ENCODE measurements around the gene RFX7. TPM values are rescaled to one million over a fixed set of nuclear protein-coding genes. Genes with fewer than 3 reads are reported as not detected.
A peak's percentile ranks its signal among the peaks of the same experiment; 100 is the strongest.

Gene RFX7
- polyA plus RNA-seq, 2 of the 4 experiments (the other 2 are of a cell fraction): 11.7 to 14.9 TPM

DNA sequence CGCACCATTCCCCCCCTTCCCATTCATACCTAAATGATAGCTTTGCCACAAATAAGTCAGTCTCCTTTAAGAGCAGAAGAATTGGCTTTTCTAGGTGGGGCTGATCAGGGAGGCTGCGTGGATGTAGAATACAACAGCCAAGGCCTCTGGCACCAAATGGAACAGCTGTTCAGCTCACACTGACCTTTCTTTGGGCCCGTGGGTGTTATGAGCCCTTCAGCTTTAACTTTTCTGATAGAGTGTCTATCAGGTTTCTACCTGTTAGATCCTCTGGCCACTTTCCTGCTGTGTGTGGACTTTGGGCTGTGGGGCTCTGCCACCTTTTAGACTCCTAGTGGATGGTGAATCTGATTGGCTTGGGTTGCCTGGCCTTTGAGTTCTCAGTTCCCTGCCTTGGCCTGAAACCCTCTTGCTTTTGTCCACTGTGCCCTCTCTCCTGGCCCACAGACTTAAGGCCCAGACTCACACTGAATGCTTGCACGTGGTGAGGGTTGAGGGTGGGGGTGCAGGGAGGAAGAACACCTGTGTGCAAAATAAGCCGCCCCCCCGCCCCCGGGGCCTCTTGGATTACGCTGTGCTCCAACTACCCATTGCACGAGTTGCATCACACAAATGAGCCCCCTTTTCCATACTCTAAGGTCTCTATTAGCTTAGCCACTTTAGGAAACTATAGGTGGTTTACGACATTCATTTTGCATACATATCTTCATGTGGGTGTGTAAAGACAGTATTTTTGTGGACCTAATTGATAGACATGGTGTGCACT lies 1.3 kb upstream of the RFX7 start:
- DNase-seq (ENCODE audit: low read depth in 1 of 2, low spot score in 1 of 2) (peak in 1 of 2 experiments; percentile 43), ATAC-seq (peak; percentile 14 to 24), FAIRE-seq (no peak)
- Histone ChIP-seq H3K9me3 (no peaks in the 10 kb centered on the region), H3K27ac (peak overlapping the region; percentile 98 to 99), H3K4me2 (peak overlapping the region; percentile 78), H3K4me3 (peak overlapping the region; percentile 89), H3K4me1 (peaks cover 31% of the 10 kb centered on the region)
- ChIA-PET POLR2A (interaction anchor here (0.7 to 1.1 kb wide), 6 partner anchors 11 to 594 kb away, joined by 3 to 5 read pairs (median 4); partner anchors contain the start of gene MNS1), CTCF (interaction anchor here (0.6 to 2.5 kb wide), 44 partner anchors 8 to 439 kb away, joined by 3 to 45 read pairs (median 4); partner anchors contain the start of gene MNS1)
- WGBS (ENCODE audit: missing lambda C conversion rate): 62% methylated on average over 10 of the region's 10 CpGs
- TF ChIP-seq POLR2A (IDR thresholded peaks at IDR 0.05; ENCODE audit: low read length) (no peak), TFCP2L1 (CRISPR knock-in tag; IDR thresholded peaks at IDR 0.05) (no peak), GATA3 (IDR thresholded peaks at IDR 0.05; ENCODE audit: borderline replicate concordance) (no peak), MAX (IDR thresholded peaks at IDR 0.05) (no peak), FOSL2 (IDR thresholded peaks at IDR 0.05) (no peak), FOSL2 (CRISPR knock-in tag; IDR thresholded peaks at IDR 0.05) (no peak), FOXS1 (CRISPR knock-in tag; IDR thresholded peaks at IDR 0.05) (no peak), CHD2 (IDR thresholded peaks at IDR 0.05; ENCODE audit: low read length, partially characterized antibody) (no peak), CEBPB (IDR thresholded peaks at IDR 0.05) (no peak), JUN (IDR thresholded peaks at IDR 0.05) (no peak), CHD4 (IDR thresholded peaks at IDR 0.05; ENCODE audit: borderline replicate concordance) (no peak), MAZ (IDR thresholded peaks at IDR 0.05; ENCODE audit: borderline replicate concordance, low read depth, low read length) (no peak)
- TF ChIP-seq, protein P1, sequence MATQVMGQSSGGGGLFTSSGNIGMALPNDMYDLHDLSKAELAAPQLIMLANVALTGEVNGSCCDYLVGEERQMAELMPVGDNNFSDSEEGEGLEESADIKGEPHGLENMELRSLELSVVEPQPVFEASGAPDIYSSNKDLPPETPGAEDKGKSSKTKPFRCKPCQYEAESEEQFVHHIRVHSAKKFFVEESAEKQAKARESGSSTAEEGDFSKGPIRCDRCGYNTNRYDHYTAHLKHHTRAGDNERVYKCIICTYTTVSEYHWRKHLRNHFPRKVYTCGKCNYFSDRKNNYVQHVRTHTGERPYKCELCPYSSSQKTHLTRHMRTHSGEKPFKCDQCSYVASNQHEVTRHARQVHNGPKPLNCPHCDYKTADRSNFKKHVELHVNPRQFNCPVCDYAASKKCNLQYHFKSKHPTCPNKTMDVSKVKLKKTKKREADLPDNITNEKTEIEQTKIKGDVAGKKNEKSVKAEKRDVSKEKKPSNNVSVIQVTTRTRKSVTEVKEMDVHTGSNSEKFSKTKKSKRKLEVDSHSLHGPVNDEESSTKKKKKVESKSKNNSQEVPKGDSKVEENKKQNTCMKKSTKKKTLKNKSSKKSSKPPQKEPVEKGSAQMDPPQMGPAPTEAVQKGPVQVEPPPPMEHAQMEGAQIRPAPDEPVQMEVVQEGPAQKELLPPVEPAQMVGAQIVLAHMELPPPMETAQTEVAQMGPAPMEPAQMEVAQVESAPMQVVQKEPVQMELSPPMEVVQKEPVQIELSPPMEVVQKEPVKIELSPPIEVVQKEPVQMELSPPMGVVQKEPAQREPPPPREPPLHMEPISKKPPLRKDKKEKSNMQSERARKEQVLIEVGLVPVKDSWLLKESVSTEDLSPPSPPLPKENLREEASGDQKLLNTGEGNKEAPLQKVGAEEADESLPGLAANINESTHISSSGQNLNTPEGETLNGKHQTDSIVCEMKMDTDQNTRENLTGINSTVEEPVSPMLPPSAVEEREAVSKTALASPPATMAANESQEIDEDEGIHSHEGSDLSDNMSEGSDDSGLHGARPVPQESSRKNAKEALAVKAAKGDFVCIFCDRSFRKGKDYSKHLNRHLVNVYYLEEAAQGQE (IDR thresholded peaks at IDR 0.05): no peak
- TF ChIP-seq, protein P2, sequence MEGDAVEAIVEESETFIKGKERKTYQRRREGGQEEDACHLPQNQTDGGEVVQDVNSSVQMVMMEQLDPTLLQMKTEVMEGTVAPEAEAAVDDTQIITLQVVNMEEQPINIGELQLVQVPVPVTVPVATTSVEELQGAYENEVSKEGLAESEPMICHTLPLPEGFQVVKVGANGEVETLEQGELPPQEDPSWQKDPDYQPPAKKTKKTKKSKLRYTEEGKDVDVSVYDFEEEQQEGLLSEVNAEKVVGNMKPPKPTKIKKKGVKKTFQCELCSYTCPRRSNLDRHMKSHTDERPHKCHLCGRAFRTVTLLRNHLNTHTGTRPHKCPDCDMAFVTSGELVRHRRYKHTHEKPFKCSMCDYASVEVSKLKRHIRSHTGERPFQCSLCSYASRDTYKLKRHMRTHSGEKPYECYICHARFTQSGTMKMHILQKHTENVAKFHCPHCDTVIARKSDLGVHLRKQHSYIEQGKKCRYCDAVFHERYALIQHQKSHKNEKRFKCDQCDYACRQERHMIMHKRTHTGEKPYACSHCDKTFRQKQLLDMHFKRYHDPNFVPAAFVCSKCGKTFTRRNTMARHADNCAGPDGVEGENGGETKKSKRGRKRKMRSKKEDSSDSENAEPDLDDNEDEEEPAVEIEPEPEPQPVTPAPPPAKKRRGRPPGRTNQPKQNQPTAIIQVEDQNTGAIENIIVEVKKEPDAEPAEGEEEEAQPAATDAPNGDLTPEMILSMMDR (IDR thresholded peaks at IDR 0.05): no peak
- TF ChIP-seq, protein P3, sequence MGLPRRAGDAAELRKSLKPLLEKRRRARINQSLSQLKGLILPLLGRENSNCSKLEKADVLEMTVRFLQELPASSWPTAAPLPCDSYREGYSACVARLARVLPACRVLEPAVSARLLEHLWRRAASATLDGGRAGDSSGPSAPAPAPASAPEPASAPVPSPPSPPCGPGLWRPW (IDR thresholded peaks at IDR 0.05): no peak

DNA sequence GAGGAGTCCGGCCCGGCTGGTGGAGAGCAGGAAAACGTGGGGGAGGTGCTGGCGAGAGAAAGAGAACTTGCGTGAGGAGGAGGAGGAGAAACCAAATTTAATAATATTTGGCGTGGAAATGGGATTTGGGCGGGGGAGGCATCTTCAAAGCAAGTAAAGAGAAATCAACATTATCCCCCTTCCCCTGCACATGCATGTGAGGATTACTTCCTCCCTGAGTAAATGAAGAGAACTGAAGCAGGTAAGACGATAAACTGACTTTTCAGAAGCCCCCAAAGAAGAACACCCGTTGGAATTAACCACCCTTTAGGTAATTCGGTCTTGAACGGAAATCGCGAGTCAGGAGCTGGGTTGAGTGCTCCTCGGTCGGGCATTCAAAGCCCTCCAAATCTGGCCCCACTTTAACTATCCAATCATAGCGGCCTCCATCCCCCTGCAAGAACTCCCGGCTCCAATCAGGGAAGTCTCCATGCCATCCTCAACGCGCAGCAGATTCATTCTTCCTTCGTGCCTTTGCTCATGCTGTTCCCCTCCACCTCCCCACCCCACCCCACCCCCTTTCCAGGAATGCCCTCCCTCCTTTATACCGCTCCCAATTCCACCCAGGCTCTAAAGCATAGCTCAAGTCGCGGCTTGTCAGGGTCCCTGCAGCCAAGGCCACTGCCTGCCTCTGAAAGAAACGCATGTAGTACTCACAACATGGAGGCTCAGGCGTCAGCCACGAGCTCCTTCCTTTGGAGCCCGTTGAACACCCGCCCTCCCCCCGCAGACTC lies 545 bp upstream of the RFX7 start:
- Histone ChIP-seq H3K4me3 (peak overlapping the region; percentile 89), H3K4me1 (peaks cover 34% of the 10 kb centered on the region), H3K9me3 (no peaks in the 10 kb centered on the region), H3K27ac (peak overlapping the region; percentile 98 to 99), H3K4me2 (peak overlapping the region; percentile 78)
- ChIA-PET POLR2A (interaction anchor here (0.7 to 1.0 kb wide), 5 partner anchors 12 to 348 kb away, joined by 3 to 5 read pairs (median 4); partner anchors contain the start of gene MNS1), CTCF (interaction anchor here (0.8 to 2.5 kb wide), 14 partner anchors 9 to 440 kb away, joined by 3 to 45 read pairs (median 4); no protein-coding TSS in a partner anchor)
- WGBS (ENCODE audit: missing lambda C conversion rate): 4% methylated on average over 29 of the region's 29 CpGs
- FAIRE-seq (peak; percentile 46), DNase-seq (ENCODE audit: low read depth in 1 of 2, low spot score in 1 of 2) (peak; percentile 75 to 87), ATAC-seq (peak; percentile 68 to 81)
- TF ChIP-seq NPAS2 (CRISPR knock-in tag; IDR thresholded peaks at IDR 0.05; ENCODE audit: borderline replicate concordance) (no peak), EHF (CRISPR knock-in tag; IDR thresholded peaks at IDR 0.05) (no peak), FOSB (CRISPR knock-in tag; IDR thresholded peaks at IDR 0.05) (no peak), KDM5A (IDR thresholded peaks at IDR 0.05) (no peak), HOXB13 (CRISPR knock-in tag; IDR thresholded peaks at IDR 0.05; ENCODE audit: low read depth) (no peak), RFX5 (IDR thresholded peaks at IDR 0.05) (no peak), PBX3 (IDR thresholded peaks at IDR 0.05) (0 out of 2 replicates have a peak, but pooled peaks have one; percentile 26), FOSL2 (IDR thresholded peaks at IDR 0.05) (no peak), FOSL2 (CRISPR knock-in tag; IDR thresholded peaks at IDR 0.05) (no peak), SREBF2 (IDR thresholded peaks at IDR 0.05) (no peak), GATA3 (IDR thresholded peaks at IDR 0.05; ENCODE audit: borderline replicate concordance) (no peak)
- TF ChIP-seq, protein P4, sequence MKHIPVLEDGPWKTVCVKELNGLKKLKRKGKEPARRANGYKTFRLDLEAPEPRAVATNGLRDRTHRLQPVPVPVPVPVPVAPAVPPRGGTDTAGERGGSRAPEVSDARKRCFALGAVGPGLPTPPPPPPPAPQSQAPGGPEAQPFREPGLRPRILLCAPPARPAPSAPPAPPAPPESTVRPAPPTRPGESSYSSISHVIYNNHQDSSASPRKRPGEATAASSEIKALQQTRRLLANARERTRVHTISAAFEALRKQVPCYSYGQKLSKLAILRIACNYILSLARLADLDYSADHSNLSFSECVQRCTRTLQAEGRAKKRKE (CRISPR knock-in tag; IDR thresholded peaks at IDR 0.05; ENCODE audit: low read depth): no peak
- TF ChIP-seq, protein P5, sequence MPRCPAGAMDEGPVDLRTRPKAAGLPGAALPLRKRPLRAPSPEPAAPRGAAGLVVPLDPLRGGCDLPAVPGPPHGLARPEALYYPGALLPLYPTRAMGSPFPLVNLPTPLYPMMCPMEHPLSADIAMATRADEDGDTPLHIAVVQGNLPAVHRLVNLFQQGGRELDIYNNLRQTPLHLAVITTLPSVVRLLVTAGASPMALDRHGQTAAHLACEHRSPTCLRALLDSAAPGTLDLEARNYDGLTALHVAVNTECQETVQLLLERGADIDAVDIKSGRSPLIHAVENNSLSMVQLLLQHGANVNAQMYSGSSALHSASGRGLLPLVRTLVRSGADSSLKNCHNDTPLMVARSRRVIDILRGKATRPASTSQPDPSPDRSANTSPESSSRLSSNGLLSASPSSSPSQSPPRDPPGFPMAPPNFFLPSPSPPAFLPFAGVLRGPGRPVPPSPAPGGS (IDR thresholded peaks at IDR 0.05): no peak
- TF ChIP-seq, protein P3 (IDR thresholded peaks at IDR 0.05): no peak

All from A549 (cell line).